NCI-H2029 treated with DMSO at 0.1 percent for 48 hours (cell line): ENCODE data around the gene RFXANK.
"Not testable (repeated sequence)": the region's sequence is repeated elsewhere in the genome, so short reads cannot be mapped to it uniquely, and the experiment has no call there.

Source experiments
- DNase-seq: peaks from one replicate; lab custom pipeline; 2025; lab: John Stamatoyannopoulos, UW

Gene RFXANK

DNA sequence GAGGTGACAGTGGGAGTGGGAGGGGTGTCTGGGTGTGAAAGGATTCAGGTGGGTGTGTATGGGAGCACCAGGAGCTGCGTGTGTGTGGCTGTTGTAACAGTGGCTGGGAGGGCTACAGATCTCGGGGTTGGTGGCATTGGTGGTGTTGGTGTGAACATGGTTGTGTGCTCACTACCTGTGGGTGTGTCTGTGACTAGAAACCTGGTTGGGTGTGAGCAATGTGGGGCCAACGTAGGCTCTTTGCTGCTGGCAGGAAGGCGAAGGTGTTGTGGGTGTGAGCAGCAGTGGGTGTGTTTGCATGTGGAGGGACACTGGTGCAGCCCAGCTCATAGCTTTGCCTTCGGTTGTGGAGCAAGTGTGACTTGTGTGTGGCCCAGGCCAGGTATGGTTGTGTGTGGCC lies 14.9 kb downstream of the RFXANK start:
- DNase-seq = no peak

DNA sequence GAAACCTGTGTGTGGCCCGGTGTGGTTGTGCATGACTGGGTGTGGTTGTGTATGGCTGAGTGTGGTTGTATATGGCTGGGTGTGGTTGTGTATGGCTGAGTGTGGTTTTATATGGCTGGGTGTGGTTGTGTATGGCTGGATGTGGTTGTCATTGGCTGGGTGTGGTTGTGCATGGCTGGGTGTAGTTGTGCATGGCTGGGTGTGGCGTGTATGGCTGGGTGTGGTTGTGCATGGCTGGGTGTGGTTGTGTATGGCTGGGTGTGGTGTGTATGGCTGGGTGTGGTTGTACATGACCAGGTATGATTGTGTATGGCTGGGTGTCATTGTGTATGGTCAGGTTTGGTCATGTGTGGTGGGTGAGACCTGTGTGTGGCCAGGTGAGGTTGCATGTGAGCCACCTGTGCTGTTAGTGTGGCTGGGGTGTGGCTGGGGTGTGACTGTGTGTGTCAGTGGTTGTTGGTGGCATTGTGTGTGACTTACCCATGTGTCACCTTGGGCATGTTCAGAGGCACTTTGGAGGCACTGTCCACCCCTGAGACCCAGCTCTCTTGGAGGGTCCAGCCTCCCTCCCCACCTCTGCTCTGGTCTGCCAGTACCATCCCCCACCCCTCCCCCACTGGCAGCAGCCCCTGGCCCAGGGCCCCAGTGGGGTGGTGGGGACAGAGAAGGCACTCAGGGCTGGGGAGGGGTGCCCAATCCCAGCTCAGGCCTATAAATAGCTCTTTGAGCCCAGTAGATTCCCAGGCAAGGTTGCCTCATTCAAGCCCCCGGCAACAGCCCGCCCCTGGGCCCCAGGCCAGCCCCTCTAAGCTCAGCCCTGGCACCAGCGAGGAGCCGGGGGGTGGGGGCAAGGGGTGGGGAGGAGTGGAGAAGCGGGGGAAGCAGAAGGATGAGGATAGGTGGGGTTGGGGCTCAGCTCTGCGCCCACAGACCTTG lies 15.8 kb downstream of the RFXANK start:
- no peak for DNase-seq

DNA sequence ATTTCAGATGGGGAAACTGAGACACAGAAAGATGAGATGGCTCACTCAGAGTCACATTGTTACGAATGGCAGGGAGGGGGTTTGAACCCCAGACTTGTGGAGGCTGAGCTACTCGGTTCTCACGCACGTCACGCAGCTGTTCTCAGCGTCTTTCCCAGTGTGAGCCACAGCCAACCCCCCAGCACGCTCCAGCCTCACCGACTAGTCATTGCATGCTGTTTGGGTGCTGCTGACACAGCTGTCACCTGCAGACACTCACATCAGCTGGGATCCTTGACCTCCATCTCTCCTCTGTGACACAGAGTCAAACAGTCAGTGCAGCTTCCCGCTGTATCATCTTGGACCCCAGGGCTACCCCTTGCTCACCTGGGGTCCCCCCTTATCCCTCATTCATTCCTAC lies 17.3 kb downstream of the RFXANK start:
- no peak for DNase-seq

DNA sequence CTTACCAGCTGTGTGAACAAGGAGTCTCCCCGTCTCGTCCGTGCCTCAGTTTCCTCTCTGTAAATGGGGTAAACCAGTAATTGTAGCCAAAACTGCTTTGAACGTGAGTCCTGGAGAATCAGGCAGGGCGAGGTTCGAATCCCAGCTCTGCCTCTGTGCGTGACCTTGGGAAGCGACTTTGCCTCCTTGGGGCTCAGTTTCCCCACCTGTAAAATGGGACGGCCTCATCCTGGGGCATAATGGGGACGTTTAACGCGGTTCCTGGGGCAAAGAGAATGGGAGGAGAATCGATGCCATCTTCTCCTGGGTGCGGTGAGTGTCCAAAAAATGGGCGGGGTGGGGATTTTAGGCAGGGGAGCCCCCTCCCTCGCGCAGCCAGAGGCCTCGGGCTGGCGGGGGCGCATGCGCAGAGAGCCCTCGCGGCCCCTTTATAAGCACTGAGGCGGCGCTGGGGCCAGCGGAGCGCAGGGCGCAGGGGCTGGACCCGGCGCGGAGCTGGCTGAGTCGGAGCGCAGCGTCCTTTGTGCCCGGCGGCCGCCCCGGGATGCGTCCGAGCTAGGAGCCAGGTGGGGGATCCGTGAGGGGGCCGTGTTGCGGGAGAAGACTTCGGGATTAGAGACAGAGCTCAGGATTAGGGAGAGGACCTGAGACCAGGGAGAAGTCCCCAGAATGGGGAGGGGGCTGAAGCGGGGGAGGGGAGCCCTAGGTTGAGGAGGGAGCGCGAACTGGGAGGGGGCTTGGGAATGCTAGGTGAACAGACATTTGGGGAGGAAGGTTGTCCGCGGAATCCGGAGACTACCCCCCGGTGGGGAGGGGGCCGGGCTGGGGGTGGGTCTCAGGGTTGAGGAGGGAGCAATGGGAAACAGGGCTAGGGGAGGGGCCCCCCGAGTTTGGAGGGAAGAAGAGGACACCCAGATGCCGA lies 19.7 kb downstream of the RFXANK start, which contains the start of gene NCAN:
NCAN (plus strand) TSS at position 460 of the 922 bp plus-strand sequence. CDS start 4,996 bp downstream, outside the sequence.
- DNase-seq = no peak

DNA sequence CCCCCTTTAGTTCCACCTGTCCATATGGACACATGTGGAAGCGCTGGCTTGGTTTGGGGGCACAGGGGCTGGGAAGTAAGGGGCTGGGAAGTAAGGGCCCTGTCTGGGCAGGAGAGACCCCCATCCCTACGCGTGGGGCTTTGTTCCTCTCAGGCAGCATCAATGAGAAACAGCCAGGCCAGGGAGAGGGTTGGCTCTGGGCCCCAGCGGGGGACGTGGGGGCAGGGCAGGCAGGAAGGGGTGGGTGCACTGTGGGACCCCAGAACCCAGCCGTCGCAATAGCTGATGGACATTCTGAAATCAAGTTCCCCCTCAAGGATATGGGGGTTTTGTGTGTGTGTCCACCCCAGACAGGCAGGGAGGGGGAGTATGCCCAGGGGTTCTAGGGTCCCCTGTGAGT lies 20.9 kb downstream of the RFXANK start:
- DNase-seq = no peak

DNA sequence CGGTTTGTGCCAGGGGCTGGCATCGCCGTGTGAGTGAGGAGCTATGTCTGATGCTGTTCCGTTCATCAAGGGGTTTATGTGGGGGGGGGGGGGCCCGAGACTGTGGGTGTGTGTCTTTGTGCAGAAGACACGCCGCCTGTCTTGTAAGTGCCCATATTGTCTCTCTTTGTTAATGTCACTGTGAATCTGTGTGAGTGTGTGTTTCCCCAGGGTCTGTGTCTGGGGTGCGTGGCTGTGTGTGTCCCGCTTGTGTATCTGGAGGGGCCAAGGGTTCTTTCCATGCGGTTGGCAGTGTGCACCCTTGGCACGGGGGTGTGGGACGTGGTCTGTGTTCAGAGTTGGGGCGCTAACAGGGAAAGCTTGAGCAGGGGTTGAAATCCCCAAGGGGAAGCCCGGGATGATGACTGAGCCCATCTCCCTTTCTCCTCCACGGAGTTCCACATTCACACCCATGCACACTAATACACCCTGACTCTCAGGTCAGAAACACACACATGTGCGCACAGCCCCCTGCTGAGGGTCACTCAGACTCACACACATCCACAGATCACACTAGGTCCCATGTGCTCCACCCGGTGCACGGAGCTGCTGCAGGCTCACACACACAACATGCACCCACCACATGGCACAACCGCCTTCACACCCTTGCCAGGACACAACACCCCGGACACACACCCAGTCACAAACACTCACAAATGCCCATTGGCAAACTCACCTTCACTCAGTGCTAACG lies 21.5 kb downstream of the RFXANK start:
- DNase-seq = no peak

DNA sequence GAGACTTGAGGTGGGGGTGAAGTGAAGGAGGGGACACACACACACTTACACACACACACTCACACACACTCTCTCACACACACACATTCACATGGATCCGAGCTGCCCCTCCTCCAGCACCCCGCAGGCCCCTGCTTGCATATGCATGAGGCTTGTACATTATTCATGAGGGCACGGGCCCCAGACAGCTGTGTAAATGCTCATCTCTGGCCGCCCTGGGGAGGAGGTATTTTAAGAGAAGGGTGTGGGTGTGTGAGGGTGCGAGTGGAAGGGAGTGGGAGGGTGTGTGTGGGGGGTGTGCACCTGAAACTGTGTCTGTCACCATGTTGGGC lies 22.1 kb downstream of the RFXANK start:
- DNase-seq = no peak

DNA sequence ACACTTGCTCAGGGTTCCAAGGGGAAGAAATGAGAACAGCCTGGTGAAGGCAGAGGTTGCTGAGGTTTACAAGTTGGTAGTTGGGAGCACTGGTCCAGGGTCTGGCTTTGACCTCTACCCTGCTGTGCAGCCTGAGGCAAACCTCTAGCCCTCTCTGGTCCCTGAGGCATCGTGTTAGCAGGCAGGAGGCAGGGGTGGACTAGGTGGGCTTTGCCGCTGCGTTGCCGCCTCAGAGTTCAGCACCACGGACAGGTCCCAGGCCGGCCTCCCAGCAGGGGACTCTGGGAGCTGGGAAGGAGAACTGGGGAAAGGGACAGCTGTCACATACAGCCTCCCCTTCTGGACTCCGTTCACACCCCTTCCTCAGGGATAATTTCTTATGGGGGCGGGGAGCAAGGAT lies 22.8 kb downstream of the RFXANK start:
- DNase-seq = no peak

DNA sequence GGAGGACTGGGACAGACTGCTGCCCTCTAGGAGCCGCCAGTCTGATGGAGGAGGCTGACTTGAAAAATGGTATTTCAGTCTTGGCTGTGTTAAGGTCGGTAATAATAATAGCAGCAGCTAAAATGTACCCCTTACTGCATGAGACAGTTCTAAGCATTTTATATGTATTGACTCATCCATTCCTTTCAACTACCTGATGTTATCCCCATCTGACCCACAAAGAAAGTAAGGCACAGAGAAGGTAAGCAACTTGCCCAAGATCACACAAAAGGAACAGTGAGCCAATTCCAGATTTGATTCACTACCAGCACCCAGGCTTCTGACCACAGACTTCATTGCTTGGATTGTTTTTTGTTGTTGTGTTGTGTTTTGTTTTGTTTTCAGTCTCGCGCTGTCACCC lies 23.7 kb downstream of the RFXANK start:
- DNase-seq = no peak

DNA sequence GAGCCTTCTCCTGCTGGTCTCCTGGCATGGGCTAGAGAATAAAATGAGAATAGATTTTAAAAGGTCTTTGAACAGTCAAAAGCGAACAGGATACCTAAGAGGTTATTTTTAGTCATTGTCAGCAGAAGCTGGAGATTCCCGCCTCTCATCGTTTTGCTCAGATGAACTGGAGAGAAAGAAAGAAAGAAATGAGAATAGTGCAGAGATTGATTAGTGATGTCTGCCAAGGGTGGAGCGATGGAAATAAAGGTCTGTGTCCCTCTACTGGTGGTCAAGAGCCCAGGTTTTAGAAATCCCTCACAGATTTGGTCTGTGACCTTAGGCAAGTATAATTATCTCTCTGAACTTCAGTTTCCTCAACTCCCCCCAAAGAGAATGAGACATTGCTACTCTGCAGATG lies 25.0 kb downstream of the RFXANK start:
- DNase-seq = no peak

DNA sequence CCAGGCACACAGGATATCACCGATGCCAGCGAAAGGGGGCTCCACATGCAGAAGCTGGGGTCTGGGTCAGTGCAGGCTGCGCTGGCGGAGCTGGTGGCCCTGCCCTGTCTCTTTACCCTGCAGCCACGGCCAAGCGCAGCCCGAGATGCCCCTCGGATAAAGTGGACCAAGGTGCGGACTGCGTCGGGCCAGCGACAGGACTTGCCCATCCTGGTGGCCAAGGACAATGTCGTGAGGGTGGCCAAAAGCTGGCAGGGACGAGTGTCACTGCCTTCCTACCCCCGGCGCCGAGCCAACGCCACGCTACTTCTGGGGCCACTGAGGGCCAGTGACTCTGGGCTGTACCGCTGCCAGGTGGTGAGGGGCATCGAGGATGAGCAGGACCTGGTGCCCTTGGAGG lies 26.9 kb downstream of the RFXANK start:
- no peak for DNase-seq

DNA sequence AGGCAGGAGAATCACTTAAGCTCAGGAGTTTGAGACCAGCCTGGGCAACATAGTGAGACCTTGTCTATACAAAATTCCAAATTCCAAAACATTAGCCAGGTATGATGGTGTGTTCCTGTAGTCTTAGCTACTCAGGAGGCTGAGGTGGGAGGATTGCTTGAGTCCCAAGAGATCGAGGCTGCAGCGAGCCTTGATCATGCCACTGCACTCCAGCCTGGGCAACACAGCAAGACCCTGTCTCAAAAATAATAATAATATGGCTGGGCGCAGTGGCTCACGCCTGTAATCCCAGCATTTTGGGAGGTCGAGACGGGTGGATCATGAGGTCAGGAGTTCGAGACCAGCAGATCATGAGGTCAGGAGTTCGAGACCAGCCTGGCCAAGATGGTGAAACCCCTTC lies 28.9 kb downstream of the RFXANK start:
- not testable (repeated sequence) for DNase-seq

DNA sequence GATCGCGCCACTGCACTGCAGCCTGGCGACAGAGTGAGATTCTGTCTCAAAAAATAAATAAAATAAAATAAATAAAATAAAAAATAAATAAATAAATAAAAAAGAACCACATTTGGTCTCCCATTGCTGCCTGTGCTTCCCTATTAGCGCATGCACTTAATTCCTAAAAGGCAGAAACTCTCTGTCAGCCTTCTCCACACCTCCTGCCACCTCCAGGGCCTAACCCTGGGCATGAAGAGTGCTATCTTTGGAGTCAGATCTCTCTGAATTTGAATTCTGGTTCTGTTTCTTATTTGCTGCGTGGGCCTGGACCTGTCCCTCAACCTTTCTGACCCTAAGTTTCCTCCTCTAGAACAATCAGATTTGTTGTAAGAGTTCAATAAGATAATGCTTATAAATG lies 31.0 kb downstream of the RFXANK start:
- DNase-seq = no peak

DNA sequence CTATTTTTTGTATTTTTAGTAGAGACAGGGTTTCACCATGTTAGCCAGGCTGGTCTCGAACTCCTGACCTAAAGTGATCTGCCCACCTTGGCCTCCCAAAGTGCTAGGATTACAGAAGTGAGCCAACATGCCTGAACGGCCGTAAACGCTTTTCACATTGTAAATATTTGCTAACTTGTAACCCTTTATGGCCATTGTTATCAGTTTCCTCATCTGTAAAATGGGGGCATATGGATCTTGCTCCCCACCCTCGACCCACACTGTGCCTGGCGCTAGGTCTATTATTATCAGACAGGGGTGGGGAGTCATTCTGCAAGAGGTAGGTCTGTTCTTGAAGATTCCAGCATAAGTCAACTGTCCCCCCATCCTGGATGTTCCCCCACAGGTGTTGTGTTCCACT lies 31.6 kb downstream of the RFXANK start:
- no peak for DNase-seq

DNA sequence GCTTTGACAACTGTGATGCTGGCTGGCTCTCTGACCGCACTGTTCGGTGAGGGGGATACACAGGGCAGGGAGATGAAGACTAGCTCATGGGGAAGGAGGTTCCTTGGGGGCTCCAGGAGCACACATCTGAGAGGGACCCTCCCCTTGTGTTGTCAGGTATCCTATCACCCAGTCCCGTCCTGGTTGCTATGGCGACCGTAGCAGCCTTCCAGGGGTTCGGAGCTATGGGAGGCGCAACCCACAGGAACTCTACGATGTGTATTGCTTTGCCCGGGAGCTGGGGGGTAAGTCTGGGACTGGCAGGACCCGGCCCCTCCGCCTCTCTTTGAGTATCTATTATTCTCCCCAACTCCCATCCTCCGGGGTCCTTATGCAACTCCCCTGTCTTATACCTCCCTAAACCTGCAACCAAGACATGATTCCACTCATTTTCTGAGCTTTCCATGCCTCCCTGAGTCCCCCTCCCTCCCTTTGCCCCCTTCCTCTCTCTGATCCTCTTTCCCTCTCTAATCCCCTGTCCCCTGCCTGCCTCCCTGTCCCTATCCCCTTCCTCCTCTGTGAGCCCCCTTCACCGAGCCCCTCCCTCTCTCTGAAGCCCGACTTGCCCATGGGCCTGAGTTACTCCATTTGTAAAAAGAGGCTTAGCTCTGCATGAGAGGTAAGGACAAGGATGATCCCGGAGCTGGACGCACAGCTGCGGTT lies 32.2 kb downstream of the RFXANK start:
- DNase-seq = no peak

DNA sequence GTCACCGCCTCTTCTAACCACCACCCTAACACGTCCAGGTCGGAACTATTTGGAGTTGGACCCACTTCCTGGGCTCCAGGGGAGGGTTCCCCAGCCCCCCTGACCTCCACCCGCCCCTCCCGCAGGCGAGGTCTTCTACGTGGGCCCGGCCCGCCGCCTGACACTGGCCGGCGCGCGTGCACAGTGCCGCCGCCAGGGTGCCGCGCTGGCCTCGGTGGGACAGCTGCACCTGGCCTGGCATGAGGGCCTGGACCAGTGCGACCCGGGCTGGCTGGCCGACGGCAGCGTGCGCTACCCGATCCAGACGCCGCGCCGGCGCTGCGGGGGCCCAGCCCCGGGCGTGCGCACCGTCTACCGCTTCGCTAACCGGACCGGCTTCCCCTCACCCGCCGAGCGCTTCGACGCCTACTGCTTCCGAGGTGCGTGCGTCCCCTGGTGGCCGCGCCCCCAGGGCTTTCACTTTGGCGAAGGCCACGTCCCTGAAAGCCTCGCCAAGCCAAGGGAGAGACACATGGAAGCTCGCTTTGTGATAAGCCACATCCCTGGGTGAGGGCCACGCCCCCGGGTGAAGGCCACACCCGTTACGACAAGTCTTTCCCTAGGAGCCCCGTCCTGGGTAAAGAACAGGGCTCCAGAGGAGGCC lies 32.9 kb downstream of the RFXANK start:
- DNase-seq = peak; percentile 32

DNA sequence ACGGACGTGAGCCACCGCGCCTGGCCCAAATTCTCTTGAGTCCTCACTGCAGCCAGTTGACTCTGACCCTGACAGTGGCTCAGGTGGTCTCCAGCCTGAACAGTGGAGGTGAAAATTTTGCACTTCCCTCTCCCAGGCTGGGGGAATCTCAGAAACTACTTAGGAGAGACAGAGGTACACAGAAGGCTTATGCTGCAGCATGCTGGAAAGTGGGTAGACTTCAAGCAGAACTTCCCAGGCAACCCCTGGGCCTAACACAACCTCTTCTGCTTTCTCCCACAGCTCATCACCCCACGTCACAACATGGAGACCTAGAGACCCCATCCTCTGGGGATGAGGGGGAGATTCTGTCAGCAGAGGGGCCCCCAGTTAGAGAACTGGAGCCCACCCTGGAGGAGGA lies 34.1 kb downstream of the RFXANK start:
- DNase-seq = no peak

DNA sequence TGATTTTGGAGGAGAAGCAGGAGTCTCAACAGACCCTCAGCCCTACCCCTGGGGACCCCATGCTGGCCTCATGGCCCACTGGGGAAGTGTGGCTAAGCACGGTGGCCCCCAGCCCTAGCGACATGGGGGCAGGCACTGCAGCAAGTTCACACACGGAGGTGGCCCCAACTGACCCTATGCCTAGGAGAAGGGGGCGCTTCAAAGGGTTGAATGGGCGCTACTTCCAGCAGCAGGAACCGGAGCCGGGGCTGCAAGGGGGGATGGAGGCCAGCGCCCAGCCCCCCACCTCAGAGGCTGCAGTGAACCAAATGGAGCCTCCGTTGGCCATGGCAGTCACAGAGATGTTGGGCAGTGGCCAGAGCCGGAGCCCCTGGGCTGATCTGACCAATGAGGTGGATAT lies 34.6 kb downstream of the RFXANK start:
- DNase-seq = no peak

DNA sequence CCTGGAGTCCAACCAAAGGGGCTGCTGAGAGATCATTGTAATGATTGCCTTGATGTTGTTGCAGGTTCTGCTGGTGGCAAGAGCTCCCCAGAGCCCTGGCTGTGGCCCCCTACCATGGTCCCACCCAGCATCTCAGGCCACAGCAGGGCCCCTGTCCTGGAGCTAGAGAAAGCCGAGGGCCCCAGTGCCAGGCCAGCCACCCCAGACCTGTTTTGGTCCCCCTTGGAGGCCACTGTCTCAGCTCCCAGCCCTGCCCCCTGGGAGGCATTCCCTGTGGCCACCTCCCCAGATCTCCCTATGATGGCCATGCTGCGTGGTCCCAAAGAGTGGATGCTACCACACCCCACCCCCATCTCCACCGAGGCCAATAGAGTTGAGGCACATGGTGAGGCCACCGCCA lies 35.2 kb downstream of the RFXANK start:
- no peak for DNase-seq

DNA sequence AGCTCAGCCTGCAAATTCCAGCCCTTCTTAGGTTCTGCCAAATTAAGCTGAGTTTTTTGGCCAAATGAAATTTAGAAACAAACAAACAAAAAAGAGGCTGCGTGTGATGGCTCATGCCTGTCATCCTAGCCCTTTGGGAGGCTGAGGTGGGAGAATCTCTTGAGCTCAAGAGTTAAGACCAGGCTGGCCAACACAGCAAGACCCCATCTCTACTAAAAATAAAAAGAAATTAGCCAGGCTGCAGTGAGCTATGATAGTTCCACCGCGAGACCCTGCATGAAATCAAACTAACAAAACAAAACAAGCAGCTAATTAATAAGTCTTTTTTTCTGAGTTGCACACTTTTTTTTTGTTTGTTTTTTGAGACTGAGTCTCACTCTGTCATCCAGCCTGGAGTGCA lies 37.6 kb downstream of the RFXANK start:
- DNase-seq = no peak

DNA sequence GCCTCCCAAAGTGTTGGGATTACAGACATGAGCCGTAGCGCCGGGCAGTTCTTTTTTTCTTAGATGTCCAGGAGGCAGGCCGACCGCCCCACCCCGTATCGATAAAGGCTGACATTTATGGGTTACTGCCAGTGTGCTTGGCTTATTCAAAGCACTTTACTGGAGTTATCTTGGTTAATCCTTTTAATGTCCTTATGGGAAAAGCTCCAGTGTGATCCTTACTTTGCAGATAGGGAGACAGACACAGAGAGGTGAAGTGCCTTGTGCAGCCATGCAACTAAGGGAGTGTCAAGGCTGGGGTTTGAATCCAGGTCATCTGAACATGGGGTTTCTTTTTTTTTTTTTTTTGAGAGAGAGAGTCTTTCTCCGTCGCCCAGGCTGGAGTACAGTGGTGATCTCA lies 38.9 kb downstream of the RFXANK start:
- no peak for DNase-seq
